Parathyroid adenoma (tissue), 2 donors: ENCODE data around the gene HSD3B7.
"Not testable (repeated sequence)": the region's sequence is repeated elsewhere in the genome, so short reads cannot be mapped to it uniquely, and the experiment has no call there.

Experiments used
- H2AFZ ChIP-seq: fragments of 300-600 bp; sonication (generic); one replicate; pipeline ENCODE4 v1.7.0; 2017; ENCODE audit warnings: antibody characterized with exemption, mild to moderate bottlenecking
- H3K27ac ChIP-seq: fragments of 300-600 bp; sonication (generic); one replicate; pipeline ENCODE4 v1.7.0; 2017
- H3K27me3 ChIP-seq: fragments of 300-600 bp; sonication (generic); one replicate; pipeline ENCODE4 v1.7.0; 2017; ENCODE audit warnings: low read length; ENCODE audit not compliant: control insufficient read depth, insufficient read depth
- H3K36me3 ChIP-seq: fragments of 300-600 bp; sonication (generic); one replicate; pipeline ENCODE4 v1.7.0; 2017; ENCODE audit warnings: low read length; ENCODE audit not compliant: control insufficient read depth, insufficient read depth
- H3K4me1 ChIP-seq: fragments of 300-600 bp; sonication (generic); one replicate; pipeline ENCODE4 v1.7.0; 2017; ENCODE audit warnings: control low read depth
- H3K4me2 ChIP-seq: fragments of 300-600 bp; sonication (generic); one replicate; pipeline ENCODE4 v1.7.0; 2017; ENCODE audit warnings: low read length
- H3K4me3 ChIP-seq: fragments of 300-600 bp; sonication (generic); one replicate; pipeline ENCODE4 v1.7.0; 2017; ENCODE audit warnings: low read depth, low read length
- H3K79me2 ChIP-seq: fragments of 300-600 bp; sonication (generic); one replicate; pipeline ENCODE4 v1.7.0; 2017; ENCODE audit warnings: control low read depth
- H3K9ac ChIP-seq: fragments of 300-600 bp; sonication (generic); one replicate; pipeline ENCODE4 v1.7.0; 2017; ENCODE audit warnings: mild to moderate bottlenecking
- H3K9me3 ChIP-seq: fragments of 300-600 bp; sonication (generic); one replicate; pipeline ENCODE4 v1.7.0; 2017; ENCODE audit warnings: low read length; ENCODE audit not compliant: control insufficient read depth
- CTCF ChIP-seq: fragments of 300-600 bp; sonication (generic); IDR thresholded peaks from one replicate; pipeline ENCODE4 v1.7.0; 2017; ENCODE audit warnings: antibody characterized with exemption, mild to moderate bottlenecking
- donor health status: primary hyperparathyroidism.

Gene HSD3B7

DNA sequence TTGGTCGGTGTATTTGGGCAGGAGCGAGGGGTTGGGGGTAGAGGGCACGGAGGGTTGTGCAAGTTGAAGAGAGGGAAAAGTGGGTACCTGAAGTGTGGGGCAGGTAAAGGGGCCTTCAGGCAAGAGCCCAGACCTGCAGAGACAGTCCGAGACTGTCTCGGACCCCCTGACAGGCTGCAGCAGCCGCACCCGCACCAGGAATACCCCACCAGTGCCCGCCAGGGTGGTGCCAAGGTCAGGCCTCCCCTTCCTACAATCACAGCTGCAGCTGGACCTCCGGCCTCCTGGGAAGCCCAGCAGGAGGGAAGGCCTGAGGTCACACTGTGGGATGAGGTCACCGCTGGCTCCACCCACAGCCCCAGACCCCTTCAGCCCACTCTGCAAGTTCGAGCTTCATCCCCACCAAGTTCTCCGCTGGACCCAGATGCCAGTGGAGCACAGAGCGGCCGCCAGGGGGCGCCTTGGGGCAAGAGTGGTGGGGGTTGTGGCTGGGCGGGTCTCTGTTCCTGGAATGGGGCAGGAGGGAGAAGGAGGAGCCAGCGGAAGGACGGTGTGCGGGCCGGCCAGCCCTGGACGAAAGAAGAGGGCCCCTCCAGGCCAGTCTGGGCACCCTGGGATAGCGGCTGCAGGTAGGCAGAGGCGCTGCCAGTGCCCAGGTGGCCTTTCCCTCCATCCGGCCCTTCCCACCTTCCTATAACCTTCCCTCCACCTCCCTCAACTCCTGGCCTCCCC, at the start of gene HSD3B7:
Gene HSD3B7 (plus strand): TSS at position 539 of the 732 bp plus-strand sequence. CDS start 452 bp downstream, outside the sequence.
- H3K4me3 ChIP-seq: peak within 1 kb of the TSS; percentile 52
- H3K79me2 ChIP-seq: no peaks in the 10 kb centered on the region
- H3K36me3 ChIP-seq: no peaks in the 10 kb centered on the region
- H3K4me1 ChIP-seq: peaks cover 4% of the 10 kb centered on the region
- H3K9ac ChIP-seq: no peak within 1 kb of the TSS
- H2AFZ ChIP-seq: peak within 1 kb of the TSS; percentile 82
- TF ChIP-seq CTCF: peak; percentile 98
- no peak within 1 kb of the TSS for H3K27ac ChIP-seq
- H3K9me3 ChIP-seq: no peaks in the 10 kb centered on the region
- peak within 1 kb of the TSS; percentile 74 for H3K4me2 ChIP-seq
- no peaks in the 10 kb centered on the region for H3K27me3 ChIP-seq

DNA sequence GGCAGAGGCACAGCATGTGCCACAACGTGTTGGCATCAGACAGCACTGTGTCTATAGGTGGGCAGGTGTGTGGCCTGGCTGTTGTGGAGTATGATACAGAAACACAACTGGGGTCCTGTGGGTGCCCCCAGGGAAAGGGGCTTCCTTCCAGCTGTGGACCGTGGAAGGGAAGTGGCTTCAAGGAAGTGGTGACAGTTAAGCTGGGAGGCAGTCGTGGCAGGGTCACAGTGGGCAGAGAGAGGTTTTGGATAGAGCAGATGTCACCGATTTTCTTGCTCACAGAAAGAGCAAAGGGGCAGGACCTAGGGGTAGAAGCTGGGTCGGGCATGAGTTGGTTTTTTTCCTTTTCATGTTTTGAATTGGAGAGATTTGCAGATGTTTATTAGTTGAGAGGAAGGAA, 47.3 kb upstream of the HSD3B7 start:
- no peak overlapping the region for H3K4me3 ChIP-seq
- H3K9me3 ChIP-seq: no peaks in the 10 kb centered on the region
- peaks cover 11% of the 10 kb centered on the region for H3K79me2 ChIP-seq
- no peaks in the 10 kb centered on the region for H3K36me3 ChIP-seq
- no peaks in the 10 kb centered on the region for H3K4me1 ChIP-seq
- no peaks in the 10 kb centered on the region for H3K27me3 ChIP-seq
- no peak for TF ChIP-seq CTCF
- H3K9ac ChIP-seq: no peak overlapping the region
- H3K4me2 ChIP-seq: no peak overlapping the region
- no peak overlapping the region for H2AFZ ChIP-seq
- no peak overlapping the region for H3K27ac ChIP-seq

- H3K27ac ChIP-seq, H3K9ac ChIP-seq, H3K4me2 ChIP-seq: not testable (repeated sequence)
Observed at GRCh38 chr16:30939571-30939970, 45.4 kb upstream of the HSD3B7 start.

GRCh38 chr16:30941600-30942425, 43.2 kb upstream of the HSD3B7 start:
- no peak overlapping the region for H3K4me3 ChIP-seq
- H3K36me3 ChIP-seq: no peaks in the 10 kb centered on the region
- peaks cover 7% of the 10 kb centered on the region for H3K79me2 ChIP-seq
- TF ChIP-seq CTCF: peak; percentile 94
- no peak overlapping the region for H3K4me2 ChIP-seq
- H3K4me1 ChIP-seq: no peaks in the 10 kb centered on the region
- no peaks in the 10 kb centered on the region for H3K27me3 ChIP-seq
- no peaks in the 10 kb centered on the region for H3K9me3 ChIP-seq
- H2AFZ ChIP-seq: no peak overlapping the region
- no peak overlapping the region for H3K27ac ChIP-seq
- H3K9ac ChIP-seq: no peak overlapping the region

More at GRCh38 chr16:30939571-30939970, 45.4 kb upstream of the HSD3B7 start:
- H2AFZ ChIP-seq, H3K27me3 ChIP-seq, H3K79me2 ChIP-seq, H3K4me1 ChIP-seq, H3K9me3 ChIP-seq, H3K4me3 ChIP-seq, H3K36me3 ChIP-seq: not testable (repeated sequence)

DNA sequence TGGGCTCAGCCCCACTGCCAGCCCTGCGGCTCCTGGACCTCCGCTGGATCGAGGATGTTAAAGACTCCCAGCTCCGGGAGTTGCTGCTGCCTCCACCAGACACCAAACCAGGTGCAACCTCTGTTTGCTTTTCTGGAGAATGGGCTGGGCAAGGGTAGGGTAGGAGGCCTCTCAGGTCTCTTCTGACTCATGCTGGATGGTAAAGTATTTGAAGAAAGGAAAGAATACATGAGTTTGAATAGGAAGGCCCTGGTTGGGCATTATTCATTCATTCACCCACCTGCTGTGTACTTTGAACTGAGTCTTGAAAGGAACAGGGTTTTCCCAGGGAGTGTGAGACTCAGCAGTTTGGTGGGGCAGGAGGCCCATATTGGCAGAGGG, 42.6 kb upstream of the HSD3B7 start:
- Histone ChIP-seq H3K4me3 (no peak overlapping the region), H3K9me3 (no peaks in the 10 kb centered on the region), H3K36me3 (no peaks in the 10 kb centered on the region), H3K27ac (no peak overlapping the region), H3K4me1 (no peaks in the 10 kb centered on the region), H3K9ac (no peak overlapping the region), H2AFZ (no peak overlapping the region), H3K27me3 (no peaks in the 10 kb centered on the region), H3K79me2 (peaks cover 7% of the 10 kb centered on the region), H3K4me2 (no peak overlapping the region)
- no peak for TF ChIP-seq CTCF
